ENCODE data around the gene KANK3. TPM values are rescaled to one million over a fixed set of nuclear protein-coding genes. Genes with fewer than 3 reads are reported as not detected.

Gene KANK3
- total and polyA plus RNA-seq, 9 of the 15 experiments (the other 6 are each of a cell fraction or from before 2014, with no cell fraction given): 0.03 to 0.40 (median 0.08) TPM; not detected in 6

DNA sequence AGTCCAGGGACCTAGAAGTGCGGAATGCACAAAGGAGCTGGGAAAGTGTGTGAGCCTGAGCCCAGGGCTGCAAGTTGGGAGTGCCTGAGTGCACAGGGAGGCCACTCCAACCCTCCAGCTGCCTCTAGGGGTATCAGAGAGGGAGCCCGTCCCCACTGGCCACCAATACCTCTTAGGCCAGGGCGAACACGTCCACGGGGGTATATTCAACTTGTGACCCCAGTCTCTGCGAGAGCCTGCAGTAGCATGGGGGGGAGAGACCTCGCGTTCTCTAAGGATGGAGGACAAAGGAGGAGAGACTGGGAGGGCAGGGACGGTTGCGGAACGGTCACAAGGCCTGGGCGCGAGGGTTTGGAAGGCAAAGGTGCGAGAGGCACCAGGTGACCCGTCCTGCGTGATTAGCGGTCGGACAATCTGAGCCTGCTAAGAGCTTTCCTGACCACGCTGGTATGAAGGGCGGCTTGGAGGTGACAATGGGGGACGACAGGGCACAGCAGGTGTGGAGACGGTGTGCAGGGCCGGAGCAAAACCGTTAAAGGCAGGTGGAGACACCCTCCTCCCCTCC, 35.6 kb downstream of the KANK3 start (continued):
- TF ChIP-seq, protein P1, sequence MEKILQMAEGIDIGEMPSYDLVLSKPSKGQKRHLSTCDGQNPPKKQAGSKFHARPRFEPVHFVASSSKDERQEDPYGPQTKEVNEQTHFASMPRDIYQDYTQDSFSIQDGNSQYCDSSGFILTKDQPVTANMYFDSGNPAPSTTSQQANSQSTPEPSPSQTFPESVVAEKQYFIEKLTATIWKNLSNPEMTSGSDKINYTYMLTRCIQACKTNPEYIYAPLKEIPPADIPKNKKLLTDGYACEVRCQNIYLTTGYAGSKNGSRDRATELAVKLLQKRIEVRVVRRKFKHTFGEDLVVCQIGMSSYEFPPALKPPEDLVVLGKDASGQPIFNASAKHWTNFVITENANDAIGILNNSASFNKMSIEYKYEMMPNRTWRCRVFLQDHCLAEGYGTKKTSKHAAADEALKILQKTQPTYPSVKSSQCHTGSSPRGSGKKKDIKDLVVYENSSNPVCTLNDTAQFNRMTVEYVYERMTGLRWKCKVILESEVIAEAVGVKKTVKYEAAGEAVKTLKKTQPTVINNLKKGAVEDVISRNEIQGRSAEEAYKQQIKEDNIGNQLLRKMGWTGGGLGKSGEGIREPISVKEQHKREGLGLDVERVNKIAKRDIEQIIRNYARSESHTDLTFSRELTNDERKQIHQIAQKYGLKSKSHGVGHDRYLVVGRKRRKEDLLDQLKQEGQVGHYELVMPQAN (IDR thresholded peaks at IDR 0.05; ENCODE audit: borderline replicate concordance): peak; percentile 97; the same call in 1 of the 2 replicates
- TF ChIP-seq NR3C1 (CRISPR knock-in tag; IDR thresholded peaks at IDR 0.05) (no peak), ZNF232 (CRISPR knock-in tag; IDR thresholded peaks at IDR 0.05) (0 out of 2 replicates have a peak, but pooled peaks have one; percentile 71), ZNF24 (IDR thresholded peaks at IDR 0.05) (no peak), GATAD2B (IDR thresholded peaks at IDR 0.05; ENCODE audit: borderline replicate concordance) (no peak), DPF2 (IDR thresholded peaks at IDR 0.05) (peak; percentile 17; the same call in 1 of the 2 replicates), ZNF146 (CRISPR knock-in tag; IDR thresholded peaks at IDR 0.05; ENCODE audit: unreplicated experiment) (no peak), RB1 (IDR thresholded peaks at IDR 0.05; ENCODE audit: low read depth) (peak; percentile 27; the same call in 1 of the 2 replicates), SRSF9 (IDR thresholded peaks at IDR 0.05; ENCODE audit: borderline replicate concordance, low read depth, low read length) (no peak), ETV1 (tag; conservative IDR thresholded peaks at IDR 0.05; ENCODE audit: low read depth) (no peak), ZC3H4 (CRISPR knock-in tag; IDR thresholded peaks at IDR 0.05; ENCODE audit: borderline replicate concordance) (peak; percentile 93), DNMT1 (IDR thresholded peaks at IDR 0.05) (0 out of 2 replicates have a peak, but pooled peaks have one; percentile 63), MED1 (CRISPR knock-in tag; IDR thresholded peaks at IDR 0.05; ENCODE audit: borderline replicate concordance) (0 out of 2 replicates have a peak, but pooled peaks have one; percentile 54), EWSR1 (IDR thresholded peaks at IDR 0.05; ENCODE audit: borderline replicate concordance, low read depth, partially characterized antibody) (no peak), POU5F1 (IDR thresholded peaks at IDR 0.05; ENCODE audit: borderline replicate concordance, low read depth, low read length, partially characterized antibody) (no peak)
- TF ChIP-seq, protein P2, sequence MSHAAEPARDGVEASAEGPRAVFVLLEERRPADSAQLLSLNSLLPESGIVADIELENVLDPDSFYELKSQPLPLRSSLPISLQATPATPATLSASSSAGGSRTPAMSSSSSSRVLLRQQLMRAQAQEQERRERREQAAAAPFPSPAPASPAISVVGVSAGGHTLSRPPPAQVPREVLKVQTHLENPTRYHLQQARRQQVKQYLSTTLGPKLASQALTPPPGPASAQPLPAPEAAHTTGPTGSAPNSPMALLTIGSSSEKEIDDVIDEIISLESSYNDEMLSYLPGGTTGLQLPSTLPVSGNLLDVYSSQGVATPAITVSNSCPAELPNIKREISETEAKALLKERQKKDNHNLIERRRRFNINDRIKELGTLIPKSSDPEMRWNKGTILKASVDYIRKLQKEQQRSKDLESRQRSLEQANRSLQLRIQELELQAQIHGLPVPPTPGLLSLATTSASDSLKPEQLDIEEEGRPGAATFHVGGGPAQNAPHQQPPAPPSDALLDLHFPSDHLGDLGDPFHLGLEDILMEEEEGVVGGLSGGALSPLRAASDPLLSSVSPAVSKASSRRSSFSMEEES (CRISPR knock-in tag; IDR thresholded peaks at IDR 0.05): no peak
- TF ChIP-seq, protein P3, sequence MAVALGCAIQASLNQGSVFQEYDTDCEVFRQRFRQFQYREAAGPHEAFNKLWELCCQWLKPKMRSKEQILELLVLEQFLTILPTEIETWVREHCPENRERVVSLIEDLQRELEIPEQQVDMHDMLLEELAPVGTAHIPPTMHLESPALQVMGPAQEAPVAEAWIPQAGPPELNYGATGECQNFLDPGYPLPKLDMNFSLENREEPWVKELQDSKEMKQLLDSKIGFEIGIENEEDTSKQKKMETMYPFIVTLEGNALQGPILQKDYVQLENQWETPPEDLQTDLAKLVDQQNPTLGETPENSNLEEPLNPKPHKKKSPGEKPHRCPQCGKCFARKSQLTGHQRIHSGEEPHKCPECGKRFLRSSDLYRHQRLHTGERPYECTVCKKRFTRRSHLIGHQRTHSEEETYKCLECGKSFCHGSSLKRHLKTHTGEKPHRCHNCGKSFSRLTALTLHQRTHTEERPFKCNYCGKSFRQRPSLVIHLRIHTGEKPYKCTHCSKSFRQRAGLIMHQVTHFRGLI (CRISPR knock-in tag; IDR thresholded peaks at IDR 0.05): no peak
- TF ChIP-seq, protein P4, sequence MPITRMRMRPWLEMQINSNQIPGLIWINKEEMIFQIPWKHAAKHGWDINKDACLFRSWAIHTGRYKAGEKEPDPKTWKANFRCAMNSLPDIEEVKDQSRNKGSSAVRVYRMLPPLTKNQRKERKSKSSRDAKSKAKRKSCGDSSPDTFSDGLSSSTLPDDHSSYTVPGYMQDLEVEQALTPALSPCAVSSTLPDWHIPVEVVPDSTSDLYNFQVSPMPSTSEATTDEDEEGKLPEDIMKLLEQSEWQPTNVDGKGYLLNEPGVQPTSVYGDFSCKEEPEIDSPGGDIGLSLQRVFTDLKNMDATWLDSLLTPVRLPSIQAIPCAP (CRISPR knock-in tag; IDR thresholded peaks at IDR 0.05; ENCODE audit: borderline replicate concordance): 0 out of 2 replicates have a peak, but pooled peaks have one; percentile 61
- TF ChIP-seq, protein P5, sequence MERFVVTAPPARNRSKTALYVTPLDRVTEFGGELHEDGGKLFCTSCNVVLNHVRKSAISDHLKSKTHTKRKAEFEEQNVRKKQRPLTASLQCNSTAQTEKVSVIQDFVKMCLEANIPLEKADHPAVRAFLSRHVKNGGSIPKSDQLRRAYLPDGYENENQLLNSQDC (CRISPR knock-in tag; IDR thresholded peaks at IDR 0.05): no peak
- TF ChIP-seq, protein P6, sequence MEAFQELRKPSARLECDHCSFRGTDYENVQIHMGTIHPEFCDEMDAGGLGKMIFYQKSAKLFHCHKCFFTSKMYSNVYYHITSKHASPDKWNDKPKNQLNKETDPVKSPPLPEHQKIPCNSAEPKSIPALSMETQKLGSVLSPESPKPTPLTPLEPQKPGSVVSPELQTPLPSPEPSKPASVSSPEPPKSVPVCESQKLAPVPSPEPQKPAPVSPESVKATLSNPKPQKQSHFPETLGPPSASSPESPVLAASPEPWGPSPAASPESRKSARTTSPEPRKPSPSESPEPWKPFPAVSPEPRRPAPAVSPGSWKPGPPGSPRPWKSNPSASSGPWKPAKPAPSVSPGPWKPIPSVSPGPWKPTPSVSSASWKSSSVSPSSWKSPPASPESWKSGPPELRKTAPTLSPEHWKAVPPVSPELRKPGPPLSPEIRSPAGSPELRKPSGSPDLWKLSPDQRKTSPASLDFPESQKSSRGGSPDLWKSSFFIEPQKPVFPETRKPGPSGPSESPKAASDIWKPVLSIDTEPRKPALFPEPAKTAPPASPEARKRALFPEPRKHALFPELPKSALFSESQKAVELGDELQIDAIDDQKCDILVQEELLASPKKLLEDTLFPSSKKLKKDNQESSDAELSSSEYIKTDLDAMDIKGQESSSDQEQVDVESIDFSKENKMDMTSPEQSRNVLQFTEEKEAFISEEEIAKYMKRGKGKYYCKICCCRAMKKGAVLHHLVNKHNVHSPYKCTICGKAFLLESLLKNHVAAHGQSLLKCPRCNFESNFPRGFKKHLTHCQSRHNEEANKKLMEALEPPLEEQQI (IDR thresholded peaks at IDR 0.05): no peak

Data from K562 (cell line).